ENCODE measurements around the gene CD28. TPM values are rescaled to one million over a fixed set of nuclear protein-coding genes. Genes with fewer than 3 reads are reported as not detected.

Gene CD28
- total RNA-seq, 1 donor from 2014 or later = 2.5 TPM

DNA sequence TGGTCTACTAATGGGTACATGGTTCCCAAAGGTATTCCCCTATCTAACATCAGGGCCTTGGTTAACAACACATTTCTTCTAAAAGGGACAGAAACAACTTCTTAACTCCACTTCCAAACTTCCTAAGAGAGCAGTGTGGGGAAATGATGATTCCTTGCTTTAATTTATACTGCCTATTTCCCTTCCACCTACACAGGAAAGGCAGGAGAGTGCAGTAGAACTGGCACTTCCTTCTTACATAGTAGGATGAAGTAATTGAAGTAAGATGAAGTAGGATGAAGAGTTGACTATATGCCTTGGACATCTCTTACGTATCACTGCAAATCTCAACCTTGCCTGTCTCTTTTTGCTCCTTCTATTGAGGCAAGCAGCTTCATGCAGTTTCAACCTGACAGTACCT is 54.7 kb downstream of the CD28 start:
- DNase-seq (no peak), ATAC-seq (peak; percentile 41)
- Histone ChIP-seq H3K9me3 (no peaks in the 10 kb centered on the region), H3K27ac (no peak overlapping the region), H3K4me1 (no peaks in the 10 kb centered on the region), H3K4me3 (no peak overlapping the region), H3K36me3 (no peaks in the 10 kb centered on the region), H3K27me3 (no peaks in the 10 kb centered on the region)
- intact Hi-C loops (cut with DNase I) = no loop called here
- TF ChIP-seq, protein P1, sequence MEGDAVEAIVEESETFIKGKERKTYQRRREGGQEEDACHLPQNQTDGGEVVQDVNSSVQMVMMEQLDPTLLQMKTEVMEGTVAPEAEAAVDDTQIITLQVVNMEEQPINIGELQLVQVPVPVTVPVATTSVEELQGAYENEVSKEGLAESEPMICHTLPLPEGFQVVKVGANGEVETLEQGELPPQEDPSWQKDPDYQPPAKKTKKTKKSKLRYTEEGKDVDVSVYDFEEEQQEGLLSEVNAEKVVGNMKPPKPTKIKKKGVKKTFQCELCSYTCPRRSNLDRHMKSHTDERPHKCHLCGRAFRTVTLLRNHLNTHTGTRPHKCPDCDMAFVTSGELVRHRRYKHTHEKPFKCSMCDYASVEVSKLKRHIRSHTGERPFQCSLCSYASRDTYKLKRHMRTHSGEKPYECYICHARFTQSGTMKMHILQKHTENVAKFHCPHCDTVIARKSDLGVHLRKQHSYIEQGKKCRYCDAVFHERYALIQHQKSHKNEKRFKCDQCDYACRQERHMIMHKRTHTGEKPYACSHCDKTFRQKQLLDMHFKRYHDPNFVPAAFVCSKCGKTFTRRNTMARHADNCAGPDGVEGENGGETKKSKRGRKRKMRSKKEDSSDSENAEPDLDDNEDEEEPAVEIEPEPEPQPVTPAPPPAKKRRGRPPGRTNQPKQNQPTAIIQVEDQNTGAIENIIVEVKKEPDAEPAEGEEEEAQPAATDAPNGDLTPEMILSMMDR (IDR thresholded peaks at IDR 0.05) = no peak

DNA sequence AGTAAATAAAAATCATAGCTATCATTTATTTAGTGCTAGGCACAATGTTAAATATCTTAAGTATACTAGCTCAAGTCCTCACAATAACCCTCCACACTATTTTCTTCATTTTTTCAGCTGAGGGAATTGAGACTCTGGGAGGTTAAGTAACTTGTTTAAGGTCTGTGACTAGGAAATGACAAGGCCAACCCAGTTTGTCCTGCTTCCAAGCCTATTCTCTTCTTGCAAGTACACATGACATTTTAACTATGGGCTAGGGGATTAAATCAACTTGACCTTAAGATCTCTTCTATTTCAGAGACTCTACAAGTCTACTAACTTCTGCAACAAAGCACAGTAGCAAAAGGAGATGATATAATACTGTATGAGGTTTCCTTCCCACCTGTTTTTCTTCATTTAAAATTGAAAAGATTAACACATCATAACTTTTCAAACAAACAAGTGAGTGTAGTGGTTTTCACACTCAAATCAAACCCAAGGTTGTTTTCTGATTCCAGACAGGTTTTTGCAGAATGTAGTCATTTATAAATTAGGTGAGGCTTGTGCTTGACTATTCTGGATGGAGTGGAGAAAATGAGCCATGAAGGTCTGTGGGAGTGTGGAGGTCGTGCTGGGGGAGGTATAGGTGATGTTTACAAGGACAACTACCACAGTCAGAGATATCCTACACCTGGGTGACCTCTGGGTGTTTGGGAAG is 57.0 kb downstream of the CD28 start:
- intact Hi-C loops (cut with DNase I) = no loop called here
- no peak for DNase-seq
- TF ChIP-seq, protein P1 (IDR thresholded peaks at IDR 0.05) = no peak
- ATAC-seq = no peak
- Histone ChIP-seq H3K27ac (no peak overlapping the region), H3K9me3 (no peaks in the 10 kb centered on the region), H3K4me3 (no peak overlapping the region), H3K27me3 (no peaks in the 10 kb centered on the region), H3K4me1 (no peaks in the 10 kb centered on the region), H3K36me3 (no peaks in the 10 kb centered on the region)

DNA sequence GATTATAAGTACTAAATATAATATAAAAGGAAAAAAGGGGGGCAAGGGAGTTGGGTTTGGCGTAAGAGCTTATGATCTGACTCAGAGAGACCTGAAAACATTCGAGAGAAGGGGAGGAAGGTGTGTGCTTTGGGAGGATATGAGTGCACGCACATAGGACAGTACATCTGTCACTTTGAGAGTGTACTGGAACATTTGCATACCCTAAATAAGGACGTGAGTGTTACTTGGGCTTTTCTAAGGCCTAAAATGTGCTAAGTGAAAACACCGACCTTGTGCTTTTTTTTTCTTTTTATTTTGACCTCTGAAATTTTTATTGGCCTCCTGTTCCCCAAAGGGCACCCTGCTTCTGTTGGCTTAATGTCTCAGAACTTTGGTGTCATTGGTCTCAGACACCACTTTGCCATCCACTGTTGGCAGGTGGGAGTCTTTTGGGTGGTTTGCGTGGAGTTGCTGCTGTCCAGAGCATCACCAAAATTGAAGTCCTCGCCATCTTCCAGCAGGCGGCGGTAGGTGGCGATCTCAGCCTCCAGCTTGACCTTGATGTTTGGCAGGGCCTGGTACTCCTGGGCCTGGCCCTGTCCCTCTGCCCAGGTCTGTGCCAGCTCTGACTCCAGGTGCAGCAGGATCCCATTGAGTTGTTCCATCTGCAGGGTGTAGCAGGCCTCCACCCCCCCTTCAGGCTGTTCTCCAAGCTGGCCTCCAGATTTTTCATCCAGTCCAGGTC is 57.7 kb downstream of the CD28 start:
- no peaks in the 10 kb centered on the region for H3K36me3 ChIP-seq
- no peak overlapping the region for H3K27ac ChIP-seq
- intact Hi-C loops (cut with DNase I) = no loop called here
- no peak overlapping the region for H3K4me3 ChIP-seq
- TF ChIP-seq, protein P1 (IDR thresholded peaks at IDR 0.05) = no peak
- DNase-seq (no peak), ATAC-seq (no peak)
- no peaks in the 10 kb centered on the region for H3K27me3 ChIP-seq
- H3K4me1 ChIP-seq = no peaks in the 10 kb centered on the region
- H3K9me3 ChIP-seq = no peaks in the 10 kb centered on the region

DNA sequence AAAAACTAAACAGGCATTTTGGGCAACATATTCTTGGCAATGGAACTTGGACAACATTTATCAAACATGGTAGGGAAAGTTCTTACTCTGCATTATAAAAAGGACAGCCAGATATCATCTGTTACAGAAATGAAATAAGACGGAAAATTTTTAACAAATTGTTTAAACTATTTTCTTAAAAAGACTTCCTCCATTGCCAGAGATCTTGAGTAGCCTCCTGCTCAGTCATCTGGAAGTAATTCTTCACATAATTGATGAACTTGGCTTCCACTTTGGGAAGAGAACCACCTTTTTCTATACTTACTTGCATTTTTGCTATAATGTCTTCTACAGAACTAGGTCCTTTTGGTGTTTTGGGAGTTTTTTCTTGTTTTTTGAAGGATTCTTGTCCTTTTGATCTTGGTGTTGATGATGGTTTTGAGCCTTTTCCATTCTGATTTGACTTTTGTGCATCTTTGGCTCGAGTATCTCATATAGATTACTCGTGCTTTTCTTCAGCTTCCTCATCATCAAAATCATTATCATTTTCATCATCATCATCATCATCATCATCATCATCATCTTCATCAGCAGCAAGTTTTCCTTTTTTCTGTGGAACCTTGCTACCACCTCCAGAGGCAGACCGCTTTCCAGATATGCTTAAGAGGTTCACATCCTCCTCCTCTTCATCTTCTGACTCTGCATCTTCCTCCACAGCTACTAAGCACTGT is 66.2 kb downstream of the CD28 start:
- DNase-seq = no peak
- intact Hi-C loops (cut with DNase I) = no loop called here
- no peaks in the 10 kb centered on the region for H3K36me3 ChIP-seq
- no peaks in the 10 kb centered on the region for H3K4me1 ChIP-seq
- no peaks in the 10 kb centered on the region for H3K27me3 ChIP-seq
- ATAC-seq = no peak
- no peak overlapping the region for H3K27ac ChIP-seq
- TF ChIP-seq, protein P1 (IDR thresholded peaks at IDR 0.05) = no peak
- H3K4me3 ChIP-seq = no peak overlapping the region
- H3K9me3 ChIP-seq = no peaks in the 10 kb centered on the region

DNA sequence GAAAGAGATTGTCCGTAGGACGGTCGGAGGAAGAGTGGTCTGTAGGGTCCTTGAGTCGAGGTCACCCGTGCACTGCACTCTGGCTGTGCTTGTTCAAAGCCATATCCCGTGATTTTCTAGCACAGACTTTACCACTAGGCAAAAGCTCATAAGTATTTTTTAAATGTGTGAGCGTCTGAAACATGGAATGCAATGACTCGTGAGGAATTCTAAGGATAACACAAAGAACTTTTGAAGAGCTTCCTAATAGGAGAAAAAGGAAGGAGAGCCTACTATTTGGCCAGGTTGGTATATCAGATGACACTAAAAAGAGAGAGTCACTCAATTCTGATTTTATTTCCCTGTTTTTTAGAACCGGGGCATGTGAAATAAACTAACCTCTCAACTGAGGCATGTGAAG is 68.3 kb downstream of the CD28 start:
- no peak overlapping the region for H3K4me3 ChIP-seq
- H3K27me3 ChIP-seq = no peaks in the 10 kb centered on the region
- intact Hi-C loops (cut with DNase I) = no loop called here
- no peaks in the 10 kb centered on the region for H3K9me3 ChIP-seq
- no peaks in the 10 kb centered on the region for H3K4me1 ChIP-seq
- no peaks in the 10 kb centered on the region for H3K36me3 ChIP-seq
- TF ChIP-seq, protein P1 (IDR thresholded peaks at IDR 0.05) = no peak
- DNase-seq = no peak
- no peak overlapping the region for H3K27ac ChIP-seq
- no peak for ATAC-seq

Measured in upper lobe of right lung (tissue), 1 donor.